ENCODE measurements around the gene BOC.

DNA sequence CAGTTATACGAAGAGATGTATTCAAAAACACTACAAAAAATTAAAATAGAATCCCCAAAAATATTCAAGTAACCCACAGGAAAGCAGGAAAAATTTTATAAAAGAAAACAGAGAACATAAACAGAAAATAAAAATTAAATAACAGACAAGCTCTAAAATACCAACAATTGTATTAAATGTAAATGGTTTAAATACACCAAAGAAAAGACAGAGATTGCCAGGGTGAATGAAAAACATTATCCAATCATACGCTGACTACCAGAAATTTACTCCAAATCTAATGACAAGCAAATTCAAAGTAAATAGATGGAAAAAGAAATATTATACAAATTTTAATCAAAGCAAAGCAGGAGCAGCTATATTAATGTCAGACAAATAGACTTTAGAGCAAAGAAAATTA is 103.6 kb downstream of the BOC start:
- TF ChIP-seq GATA3 (IDR thresholded peaks at IDR 0.05; ENCODE audit: low read depth, low read length) (no peak), GATA2 (IDR thresholded peaks at IDR 0.05; ENCODE audit: low read depth, low read length) (no peak)
